CD14-positive monocyte (primary cell): Measurements from ENCODE around the gene ARL14EP. TPM values are rescaled to one million over a fixed set of nuclear protein-coding genes. Genes with fewer than 3 reads are reported as not detected.

Experiments used
- DNase-seq, 3 donors: peaks; one replicate each; pipeline ENCODE4 v3.0.0-alpha.2; 2011 to 2022
- H2AFZ ChIP-seq: 2 replicates; pipeline ENCODE4 v1.6.0; 2012; ENCODE audit warnings: mild to moderate bottlenecking, low read depth, low read length, inconsistent platforms; ENCODE audit not compliant: insufficient read depth, poor library complexity, severe bottlenecking
- H3K27ac ChIP-seq, 2 donors: 1 replicate in 1 of 2; 2 replicates in 1 of 2; pipeline ENCODE4 v1.5.1; 2012 to 2013; ENCODE audit warnings: low read length in 2 of 2, control low read depth in 1 of 2, inconsistent platforms in 1 of 2, low read depth in 1 of 2, mild to moderate bottlenecking in 1 of 2
- H3K27me3 ChIP-seq, 2 donors: one replicate each; pipeline versions ENCODE4 v1.6.0 to v1.6.1; 2011 to 2013; ENCODE audit warnings: low read length in 2 of 2; ENCODE audit not compliant: control insufficient read depth in 2 of 2, insufficient read depth in 2 of 2
- H3K36me3 ChIP-seq, 2 donors: replicated peaks in 1 of 2; 1 replicate in 1 of 2; 2 replicates in 1 of 2; pipeline versions ENCODE4 v1.5.1 to v1.6.1; 2012 to 2013; ENCODE audit warnings: low read length in 2 of 2, control low read depth in 1 of 2, inconsistent platforms in 1 of 2, mild to moderate bottlenecking in 1 of 2; ENCODE audit not compliant: insufficient read depth in 2 of 2, control insufficient read depth in 1 of 2
- H3K4me1 ChIP-seq, 2 donors: 1 replicate in 1 of 2; 2 replicates in 1 of 2; pipeline versions ENCODE4 v1.5.1 to v1.6.1; 2012 to 2013; ENCODE audit warnings: low read length in 2 of 2, control low read depth in 1 of 2, inconsistent platforms in 1 of 2, mild to moderate bottlenecking in 1 of 2, moderate library complexity in 1 of 2; ENCODE audit not compliant: insufficient read depth in 2 of 2, control insufficient read depth in 1 of 2
- H3K4me2 ChIP-seq: replicated peaks from 2 replicates; pipeline ENCODE3; 2012; ENCODE audit warnings: low read length, moderate library complexity, mild to moderate bottlenecking; ENCODE audit not compliant: poor library complexity, severe bottlenecking; ENCODE audit errors: extremely low read depth
- H3K4me3 ChIP-seq, 3 experiments: fragments of 200-600 bp in 1 of 3; sonication (generic) in 1 of 3; replicated peaks in 1 of 3; 1 replicate in 2 of 3; 2 replicates in 1 of 3; pipeline ENCODE4 v1.5.1; 2011 to 2013; ENCODE audit warnings: low read length in 3 of 3, mild to moderate bottlenecking in 3 of 3, control low read depth in 2 of 3, low read depth in 2 of 3, inconsistent platforms in 1 of 3, moderate library complexity in 1 of 3
- H3K79me2 ChIP-seq: 2 replicates; pipeline ENCODE4 v1.6.0; 2012; ENCODE audit warnings: mild to moderate bottlenecking, control low read depth, inconsistent platforms, low read length, moderate library complexity; ENCODE audit not compliant: insufficient read depth
- H3K9ac ChIP-seq: 2 replicates; pipeline ENCODE4 v1.6.0; 2017; ENCODE audit warnings: low read length, mild to moderate bottlenecking; ENCODE audit not compliant: insufficient read depth, poor library complexity, severe bottlenecking
- H3K9me3 ChIP-seq, 2 donors: replicated peaks in 1 of 2; 1 replicate in 1 of 2; 2 replicates in 1 of 2; pipeline versions ENCODE4 v1.5.1 to v1.6.1; 2012 to 2013; ENCODE audit warnings: low read length in 2 of 2, control low read depth in 1 of 2; ENCODE audit not compliant: control insufficient read depth in 1 of 2, insufficient read depth in 1 of 2
- H4K20me1 ChIP-seq: 2 replicates; pipeline ENCODE4 v1.6.0; 2012; ENCODE audit warnings: mild to moderate bottlenecking, low read length, control low read depth, moderate library complexity; ENCODE audit not compliant: insufficient read depth
- H3K27ac Mint-ChIP-seq, 7 donors: one replicate each; pipeline ENCODE4 v1.8.0; 2020; ENCODE audit warnings: mild to moderate bottlenecking in 7 of 7, mixed read lengths in 7 of 7, moderate library complexity in 6 of 7, inconsistent platforms in 2 of 7
- H3K27me3 Mint-ChIP-seq, 3 donors: one replicate each; pipeline ENCODE4 v1.8.0; 2021 to 2022; ENCODE audit warnings: low read depth in 3 of 3, mild to moderate bottlenecking in 3 of 3, mixed read lengths in 3 of 3, moderate library complexity in 3 of 3, inconsistent platforms in 1 of 3
- H3K36me3 Mint-ChIP-seq, 2 donors: one replicate each; pipeline ENCODE4 v1.8.0; 2020; ENCODE audit warnings: mixed read lengths in 2 of 2, inconsistent platforms in 1 of 2, mild to moderate bottlenecking in 1 of 2
- H3K4me1 Mint-ChIP-seq: one replicate; pipeline ENCODE4 v1.8.0; 2020; ENCODE audit warnings: mild to moderate bottlenecking, mixed read lengths
- H3K4me3 Mint-ChIP-seq, 2 donors: one replicate each; pipeline ENCODE4 v1.8.0; 2020; ENCODE audit warnings: mild to moderate bottlenecking in 2 of 2, mixed read lengths in 2 of 2, moderate library complexity in 1 of 2
- H3K9me3 Mint-ChIP-seq, 7 donors: one replicate each; pipeline ENCODE4 v1.8.0; 2020 to 2022; ENCODE audit warnings: mixed read lengths in 7 of 7, mild to moderate bottlenecking in 6 of 7, moderate library complexity in 6 of 7, inconsistent platforms in 2 of 7
- WGBS: methylation state at CpG from one replicate; pipeline ENCODE4 v1.1.5; 2013; ENCODE audit warnings: missing lambda C conversion rate; ENCODE audit not compliant: insufficient coverage; 5-methylcytosine and 5-hydroxymethylcytosine counted together
- intact Hi-C, 2 donors: fragments of 100-400 bp; cut with micrococcal nuclease; formaldehyde crosslinking; loops; one replicate each; pipeline versions ENCODE4 v1.15.0 to v1.15.1; 2023
- polyA plus RNA-seq, 3 donors: library from polyadenylated mRNA; depleted of rRNA in 1 of 3; unstranded in 2 of 3; stranded (reverse) in 1 of 3; fragments of 300-500 nt in 2 of 3; fragments of >200 nt in 1 of 3; fragmentation: Illumina TruSeq in 2 of 3; gene quantifications; 1 replicate in 2 of 3; 2 replicates in 1 of 3; pipeline ENCODE4 v1.2.3, GENCODE V29; 2012 to 2021
- TF ChIP-seq, protein P1 (sequence below): fragments of 200-600 bp; IDR thresholded peaks from one replicate; pipeline ENCODE4 v1.8.0; 2022; ENCODE audit warnings: antibody characterized with exemption, mild to moderate bottlenecking

The ARL14EP gene
- polyA plus RNA-seq, 3 donors, result 9.9 to 32.2 (median 21.2) TPM

DNA sequence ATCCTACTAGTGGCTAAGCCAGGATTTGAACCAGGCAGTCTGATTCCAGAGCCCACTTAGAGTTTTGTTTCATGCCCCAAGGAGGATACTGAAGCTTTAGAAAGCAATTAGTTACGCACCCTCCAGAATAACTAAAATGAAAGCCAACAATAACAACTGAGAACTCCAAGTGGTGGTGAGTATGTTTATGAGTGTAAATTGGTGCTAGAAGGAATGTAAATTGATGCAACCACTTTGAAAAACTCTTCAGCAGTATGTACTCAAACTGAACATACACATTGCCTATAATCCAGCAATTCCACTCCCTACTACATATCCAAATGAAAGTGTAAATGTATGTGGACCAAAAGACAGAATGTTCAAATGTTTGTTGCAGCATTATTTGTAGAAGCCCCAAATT lies 6.7 kb upstream of the ARL14EP start:
- H3K4me3 Mint-ChIP-seq, result no peak overlapping the region
- H3K9ac ChIP-seq, result no peak overlapping the region
- DNase-seq, result no peak
- no peaks in the 10 kb centered on the region for H3K36me3 ChIP-seq
- no peaks in the 10 kb centered on the region for H3K79me2 ChIP-seq
- H2AFZ ChIP-seq, result no peak overlapping the region
- no peaks in the 10 kb centered on the region for H3K4me1 Mint-ChIP-seq
- H4K20me1 ChIP-seq, result no peaks in the 10 kb centered on the region
- peaks cover 2 to 5% (median 4%) of the 10 kb centered on the region in 3 donors for H3K27me3 Mint-ChIP-seq
- H3K27me3 ChIP-seq, result peaks cover 7 to 13% of the 10 kb centered on the region in 2 donors
- H3K27ac Mint-ChIP-seq, result no peak overlapping the region
- H3K36me3 Mint-ChIP-seq, result no peaks in the 10 kb centered on the region
- peaks cover 0 to 2% (median 0%) of the 10 kb centered on the region in 7 donors for H3K9me3 Mint-ChIP-seq
- intact Hi-C loops, result no loop called here
- TF ChIP-seq, protein P1, sequence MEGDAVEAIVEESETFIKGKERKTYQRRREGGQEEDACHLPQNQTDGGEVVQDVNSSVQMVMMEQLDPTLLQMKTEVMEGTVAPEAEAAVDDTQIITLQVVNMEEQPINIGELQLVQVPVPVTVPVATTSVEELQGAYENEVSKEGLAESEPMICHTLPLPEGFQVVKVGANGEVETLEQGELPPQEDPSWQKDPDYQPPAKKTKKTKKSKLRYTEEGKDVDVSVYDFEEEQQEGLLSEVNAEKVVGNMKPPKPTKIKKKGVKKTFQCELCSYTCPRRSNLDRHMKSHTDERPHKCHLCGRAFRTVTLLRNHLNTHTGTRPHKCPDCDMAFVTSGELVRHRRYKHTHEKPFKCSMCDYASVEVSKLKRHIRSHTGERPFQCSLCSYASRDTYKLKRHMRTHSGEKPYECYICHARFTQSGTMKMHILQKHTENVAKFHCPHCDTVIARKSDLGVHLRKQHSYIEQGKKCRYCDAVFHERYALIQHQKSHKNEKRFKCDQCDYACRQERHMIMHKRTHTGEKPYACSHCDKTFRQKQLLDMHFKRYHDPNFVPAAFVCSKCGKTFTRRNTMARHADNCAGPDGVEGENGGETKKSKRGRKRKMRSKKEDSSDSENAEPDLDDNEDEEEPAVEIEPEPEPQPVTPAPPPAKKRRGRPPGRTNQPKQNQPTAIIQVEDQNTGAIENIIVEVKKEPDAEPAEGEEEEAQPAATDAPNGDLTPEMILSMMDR, result no peak
- H3K27ac ChIP-seq, result no peak overlapping the region
- no peak overlapping the region for H3K4me3 ChIP-seq
- WGBS, result no CpG with 5 or more reads among the region's 1 CpG
- H3K9me3 ChIP-seq, result no peaks in the 10 kb centered on the region
- H3K4me2 ChIP-seq, result no peak overlapping the region
- H3K4me1 ChIP-seq, result no peaks in the 10 kb centered on the region

DNA sequence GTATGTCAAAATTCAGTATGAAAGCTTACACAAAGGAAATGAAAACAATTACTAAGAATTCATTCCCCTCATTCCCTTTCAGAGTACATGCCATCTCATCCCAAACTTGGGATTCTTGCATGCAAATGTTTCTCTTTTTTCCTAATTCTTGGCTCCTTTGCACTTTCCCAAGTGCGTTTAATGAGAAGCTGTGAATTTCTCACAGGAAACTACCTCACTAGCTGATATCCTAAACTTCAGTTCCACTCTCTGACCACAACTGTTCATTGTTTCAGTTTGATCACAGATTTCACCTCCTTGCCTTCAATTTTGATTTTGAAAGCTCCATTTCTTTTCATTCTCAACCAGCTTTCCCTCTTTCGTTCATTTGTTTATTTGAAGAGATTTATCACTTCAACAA lies 5.9 kb upstream of the ARL14EP start:
- Mint-ChIP-seq H3K27ac (no peak overlapping the region), H3K9me3 (peaks cover 0 to 2% (median 0%) of the 10 kb centered on the region in 7 donors), H3K4me1 (no peaks in the 10 kb centered on the region), H3K36me3 (no peaks in the 10 kb centered on the region), H3K27me3 (peaks cover 2 to 5% (median 4%) of the 10 kb centered on the region in 3 donors), H3K4me3 (no peak overlapping the region)
- Histone ChIP-seq H3K9ac (no peak overlapping the region), H3K79me2 (no peaks in the 10 kb centered on the region), H2AFZ (peak overlapping the region; percentile 7), H3K27me3 (peaks cover 7 to 13% of the 10 kb centered on the region in 2 donors), H3K4me2 (no peak overlapping the region), H3K36me3 (no peaks in the 10 kb centered on the region), H3K4me1 (peaks cover 0 to 2% of the 10 kb centered on the region in 2 donors), H3K27ac (no peak overlapping the region), H3K9me3 (no peaks in the 10 kb centered on the region), H3K4me3 (no peak overlapping the region), H4K20me1 (no peaks in the 10 kb centered on the region)
- 0% methylated on average over 1 of the region's 2 CpGs for WGBS
- intact Hi-C loops, result no loop called here
- TF ChIP-seq, protein P1, result no peak
- no peak for DNase-seq
